HK-2 (cell line): ENCODE measurements around the gene NAT14.
"Not testable (repeated sequence)": the region's sequence is repeated elsewhere in the genome, so short reads cannot be mapped to it uniquely, and the experiment has no call there.

ENCODE experiments used
- DNase-seq: peaks from one replicate; pipeline ENCODE4 v3.0.0-alpha.2; 2018; ENCODE audit not compliant: unreplicated experiment

NAT14 gene

GRCh38 chr19:55484593-55485438 is at the start of gene NAT14:
Gene NAT14 (plus strand): TSS chr19:55485188. CDS start chr19:55485709, 521 bp downstream.
- DNase-seq: peak; percentile 84

- DNase-seq: no peak
Measured at GRCh38 chr19:55436847-55437246, 48.1 kb upstream of the NAT14 start.

GRCh38 chr19:55437410-55437809 is 47.6 kb upstream of the NAT14 start:
- peak; percentile 87 for DNase-seq

- no peak for DNase-seq
Measured at GRCh38 chr19:55439052-55439451, 45.9 kb upstream of the NAT14 start.

- DNase-seq: peak; percentile 34
Measured at GRCh38 chr19:55440411-55441105, 44.4 kb upstream of the NAT14 start.

GRCh38 chr19:55441319-55441691 is 43.7 kb upstream of the NAT14 start:
- no peak for DNase-seq

GRCh38 chr19:55441692-55442321 is 43.2 kb upstream of the NAT14 start:
- DNase-seq: no peak

- DNase-seq: no peak
Measured at GRCh38 chr19:55442372-55442961, 42.5 kb upstream of the NAT14 start.

- no peak for DNase-seq
Measured at GRCh38 chr19:55443045-55443823, 41.8 kb upstream of the NAT14 start, which contains the start of gene SHISA7. Gene SHISA7 (minus strand): TSS chr19:55443300. CDS start chr19:55442863, 437 bp downstream.

- no peak for DNase-seq
Measured at GRCh38 chr19:55443824-55444480, 41.0 kb upstream of the NAT14 start.

GRCh38 chr19:55444646-55445045 is 40.3 kb upstream of the NAT14 start:
- DNase-seq: no peak

GRCh38 chr19:55446060-55446459 is 38.9 kb upstream of the NAT14 start:
- no peak for DNase-seq

- DNase-seq: no peak
Measured at GRCh38 chr19:55447421-55448174, 37.4 kb upstream of the NAT14 start.

GRCh38 chr19:55448175-55448490 is 36.9 kb upstream of the NAT14 start:
- not testable (repeated sequence) for DNase-seq

- DNase-seq: no peak
Measured at GRCh38 chr19:55449469-55449868, 35.5 kb upstream of the NAT14 start.

- DNase-seq: no peak
Measured at GRCh38 chr19:55451163-55451964, 33.6 kb upstream of the NAT14 start.

GRCh38 chr19:55451965-55452748 is 32.8 kb upstream of the NAT14 start:
- no peak for DNase-seq

GRCh38 chr19:55452749-55453346 is 32.1 kb upstream of the NAT14 start:
- DNase-seq: no peak
